Measurements from ENCODE around the gene KCNMA1. TPM values are rescaled to one million over a fixed set of nuclear protein-coding genes. Genes with fewer than 3 reads are reported as not detected.

KCNMA1 gene
- total RNA-seq, 1 experiment from 2014 or later: 0.49 TPM

GRCh38 chr10:77563638-77564270 lies 73.9 kb downstream of the KCNMA1 start:
- CTCF ChIA-PET: interaction anchor here (1.3 kb wide), 1 partner anchor 10 kb away, joined by 3 read pairs; no protein-coding TSS in a partner anchor
- ATAC-seq (0 out of 2 replicates have a peak, but pooled peaks have one; percentile 30), DNase-seq (ENCODE audit: low read depth, low spot score) (no peak)

More at GRCh38 chr10:77563638-77564270, 73.9 kb downstream of the KCNMA1 start:
- POLR2A ChIA-PET: no interaction called here
- Histone ChIP-seq H3K27ac (ENCODE audit: low read depth, low read length) (no peak overlapping the region), H4K20me1 (ENCODE audit: insufficient read depth) (no peaks in the 10 kb centered on the region), H3K36me3 (ENCODE audit: control insufficient read depth in 1 of 2, insufficient read depth in 2 of 2, low read length in 2 of 2) (no peaks in the 10 kb centered on the region), H3K9me2 (ENCODE audit: insufficient read depth) (no peaks in the 10 kb centered on the region), H3K9me3 (ENCODE audit: control insufficient read depth in 1 of 2, insufficient read depth in 1 of 2, low read depth in 1 of 2, low read length in 2 of 2) (no peaks in the 10 kb centered on the region), H3K27me3 (ENCODE audit: insufficient read depth, low read length) (no peaks in the 10 kb centered on the region), H3K9ac (ENCODE audit: low read length) (no peak overlapping the region), H3K4me2 (ENCODE audit: low read length) (peak overlapping the region; percentile 71), H3K4me1 (ENCODE audit: control insufficient read depth in 1 of 2, insufficient read depth in 2 of 2, low read length in 2 of 2) (peaks cover 16 to 33% of the 10 kb centered on the region in 2 experiments), H2AFZ (ENCODE audit: low read depth, low read length, poor library complexity, severe bottlenecking) (no peak overlapping the region), H3K79me2 (ENCODE audit: insufficient read depth, low read length) (no peaks in the 10 kb centered on the region), H3K4me3 (replicated peaks in 1 of 2; ENCODE audit: low read depth in 1 of 2, low read length in 2 of 2) (no peak overlapping the region)
- TF ChIP-seq REST (IDR thresholded peaks at IDR 0.05; ENCODE audit: low read depth) (no peak), SIN3A (IDR thresholded peaks at IDR 0.05; ENCODE audit: low read depth) (no peak), ZBTB33 (IDR thresholded peaks at IDR 0.05; ENCODE audit: extremely low read depth, insufficient replicate concordance, low read length) (no peak), POLR2A (IDR thresholded peaks at IDR 0.05; ENCODE audit: borderline replicate concordance, extremely low read depth, insufficient read depth, insufficient read length) (no peak), CTCF (IDR thresholded peaks at IDR 0.05 in 2 of 3, conservative IDR thresholded peaks at IDR 0.05 in 1 of 3; ENCODE audit: borderline replicate concordance in 1 of 3, insufficient read depth in 1 of 3, low read depth in 2 of 3, low read length in 2 of 3) (no peak), CEBPB (IDR thresholded peaks at IDR 0.05; ENCODE audit: low read depth) (no peak), TCF7L2 (IDR thresholded peaks at IDR 0.05; ENCODE audit: borderline replicate concordance, extremely low read depth, insufficient read depth, insufficient read length) (no peak), YY1 (IDR thresholded peaks at IDR 0.05; ENCODE audit: extremely low read depth, insufficient replicate concordance, low read depth, low read length) (no peak), MAX (IDR thresholded peaks at IDR 0.05) (no peak), ZNF274 (IDR thresholded peaks at IDR 0.05; ENCODE audit: low read depth, low read length) (no peak), ATF3 (IDR thresholded peaks at IDR 0.05) (no peak), ZFX (IDR thresholded peaks at IDR 0.05) (no peak), CBX3 (IDR thresholded peaks at IDR 0.05; ENCODE audit: low read depth) (no peak), ELF1 (IDR thresholded peaks at IDR 0.05; ENCODE audit: borderline replicate concordance, low read depth) (no peak)
- RAD21 ChIA-PET (ENCODE audit: low non-redundant PET in 1 of 2, low total read pairs in 2 of 2, uncharacterized antibody in 2 of 2, unreplicated experiment in 2 of 2): no interaction called here
- intact Hi-C loops (cut with micrococcal nuclease): loop anchor here (5.0 kb wide), 1 partner anchor 49 kb away; no protein-coding TSS in a partner anchor
- no TSS peak for BruUV-seq (replicated peaks)

Measured in HCT116 (cell line).